PC-9 (cell line): Measurements from ENCODE around the gene MS4A6A. TPM values are rescaled to one million over a fixed set of nuclear protein-coding genes. Genes with fewer than 3 reads are reported as not detected.

ENCODE experiments used
- BruUV-seq: library from RNA; stranded (reverse); fragments of 400-500 nt; replicated peaks from 2 replicates; lab custom pipeline; 2021; lab: Mats Ljungman, UMichigan
- CTCF ChIA-PET: fragments of 300-600 bp; sonication (Branson Sonifier 250); formaldehyde crosslinking; loops from one replicate; lab custom pipeline; 2022; ENCODE audit warnings: antibody characterized with exemption; lab: Charles Lee
- POLR2A ChIA-PET: fragments of 300-600 bp; sonication (Branson Sonifier 250); formaldehyde crosslinking; loops from one replicate; lab custom pipeline; 2022; ENCODE audit warnings: antibody characterized with exemption; ENCODE audit not compliant: unreplicated experiment; lab: Charles Lee
- DNase-seq, 2 experiments: peaks; one replicate each; pipeline versions ENCODE4 v3.0.0 to v3.0.0-alpha.2; 2015 to 2022; ENCODE audit warnings: mixed read lengths in 1 of 2
- H2AFZ ChIP-seq: fragments of 200-600 bp; sonication (generic); 2 replicates; pipeline ENCODE4 v1.8.1; 2017; ENCODE audit warnings: antibody characterized with exemption
- H3F3A ChIP-seq: fragments of 200-600 bp; sonication (generic); 2 replicates; pipeline ENCODE4 v1.8.1; 2017; ENCODE audit warnings: antibody characterized with exemption, mild to moderate bottlenecking, low read depth; ENCODE audit not compliant: insufficient read depth
- H3K27ac ChIP-seq: fragments of 200-600 bp; sonication (generic); 2 replicates; pipeline ENCODE4 v1.6.1; 2016; ENCODE audit warnings: mixed run types
- H3K27me3 ChIP-seq: fragments of 200-600 bp; sonication (generic); 2 replicates; pipeline ENCODE4 v1.6.1; 2016; ENCODE audit warnings: low read depth, mixed run types; ENCODE audit not compliant: insufficient read depth
- H3K36me3 ChIP-seq: fragments of 200-600 bp; sonication (generic); 2 replicates; pipeline ENCODE4 v1.6.1; 2016; ENCODE audit warnings: low read depth, mixed run types
- H3K4me1 ChIP-seq: fragments of 200-600 bp; sonication (generic); replicated peaks from 2 replicates; pipeline ENCODE4 v1.6.1; 2016; ENCODE audit warnings: mixed run types; ENCODE audit not compliant: insufficient read depth
- H3K4me2 ChIP-seq: fragments of 200-600 bp; sonication (generic); 2 replicates; pipeline ENCODE4 v1.6.1; 2017; ENCODE audit warnings: mixed run types
- H3K4me3 ChIP-seq: fragments of 200-600 bp; sonication (generic); 2 replicates; pipeline ENCODE4 v1.6.1; 2016; ENCODE audit warnings: mixed run types
- H3K79me2 ChIP-seq: fragments of 200-600 bp; sonication (generic); 2 replicates; pipeline ENCODE4 v1.6.1; 2017; ENCODE audit warnings: low read depth, mixed run types
- H3K9me2 ChIP-seq: fragments of 200-600 bp; sonication (generic); 2 replicates; pipeline ENCODE4 v1.8.1; 2017; ENCODE audit warnings: mild to moderate bottlenecking; ENCODE audit not compliant: insufficient read depth
- H3K9me3 ChIP-seq: fragments of 200-600 bp; sonication (generic); 2 replicates; pipeline ENCODE4 v1.8.1; 2016; ENCODE audit warnings: low read depth; ENCODE audit not compliant: insufficient read depth
- H4K20me1 ChIP-seq: fragments of 200-600 bp; sonication (generic); 2 replicates; pipeline ENCODE4 v1.8.1; 2017; ENCODE audit not compliant: insufficient read depth
- EZH2 ChIP-seq: fragments of 200-600 bp; sonication (generic); IDR thresholded peaks from 2 replicates; pipeline ENCODE4 v1.8.0; 2017; ENCODE audit warnings: antibody characterized with exemption, low read depth
- intact Hi-C: fragments of 100-400 bp; cut with micrococcal nuclease; formaldehyde crosslinking; loops from one replicate; pipeline ENCODE4 v1.10.0; 2022; ENCODE audit not compliant: unreplicated experiment
- microRNA-seq: library from miRNA; unstranded; fragments of <30 nt; microRNA quantifications from one replicate; pipeline ENCODE4 v1.2.0, GENCODE V29; 2021; ENCODE audit warnings: borderline number of aligned reads, borderline replicate concordance
- total RNA-seq: library from RNA; stranded (reverse); gene quantifications from 2 replicates; pipeline ENCODE4 v1.2.3, GENCODE V29; 2021
- TF ChIP-seq, protein P1 (sequence below): fragments of 200-600 bp; sonication (generic); conservative IDR thresholded peaks from 2 replicates; pipeline ENCODE4 v1.6.1; 2017; ENCODE audit warnings: mixed run types, antibody characterized with exemption, mild to moderate bottlenecking, moderate library complexity

MS4A6A gene
- total RNA-seq, 1 experiment from 2014 or later = not detected

DNA sequence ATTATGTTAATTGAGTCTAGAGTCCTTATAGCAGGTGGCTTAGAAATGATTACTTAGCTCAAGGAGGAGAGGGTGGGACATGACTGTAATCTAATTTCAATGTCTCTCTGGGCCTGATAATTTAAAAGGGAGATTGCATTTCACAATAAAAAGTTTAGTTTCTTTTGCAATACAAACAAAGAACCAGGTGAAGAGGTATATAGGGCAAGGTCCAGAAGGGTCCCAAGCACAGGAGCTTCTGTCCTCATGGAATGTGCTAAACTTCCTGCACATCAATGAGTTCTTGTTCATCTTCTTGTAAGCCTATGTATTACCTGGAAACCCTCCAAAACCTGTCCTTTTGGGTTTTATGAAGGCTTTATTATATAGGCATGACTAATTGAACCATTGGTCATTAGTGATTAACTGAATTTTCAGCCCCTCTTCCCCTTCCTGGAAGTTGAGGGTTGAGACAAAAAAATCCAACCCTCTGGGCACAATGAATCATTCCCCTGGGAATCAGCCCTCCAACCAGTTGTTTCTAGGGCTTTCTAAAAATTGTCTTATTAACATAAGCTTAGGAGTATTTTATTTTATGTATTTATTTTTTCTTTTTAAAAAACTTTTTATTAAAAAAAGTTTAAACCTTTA lies 56.8 kb downstream of the MS4A6A start:
- Histone ChIP-seq H3K79me2 (no peaks in the 10 kb centered on the region), H3K27me3 (no peaks in the 10 kb centered on the region), H3K4me1 (no peaks in the 10 kb centered on the region; the same call in 1 of the 2 replicates), H3K27ac (no peak overlapping the region), H2AFZ (no peak overlapping the region), H3F3A (no peaks in the 10 kb centered on the region), H3K9me2 (no peaks in the 10 kb centered on the region), H3K36me3 (no peaks in the 10 kb centered on the region), H3K4me3 (no peak overlapping the region), H3K4me2 (no peak overlapping the region), H4K20me1 (no peaks in the 10 kb centered on the region), H3K9me3 (no peaks in the 10 kb centered on the region)
- DNase-seq = no peak
- BruUV-seq = no TSS peak
- intact Hi-C loops = no loop called here
- ChIA-PET POLR2A (no interaction called here), CTCF (no interaction called here)
- TF ChIP-seq EZH2 = no peak
- TF ChIP-seq, protein P1, sequence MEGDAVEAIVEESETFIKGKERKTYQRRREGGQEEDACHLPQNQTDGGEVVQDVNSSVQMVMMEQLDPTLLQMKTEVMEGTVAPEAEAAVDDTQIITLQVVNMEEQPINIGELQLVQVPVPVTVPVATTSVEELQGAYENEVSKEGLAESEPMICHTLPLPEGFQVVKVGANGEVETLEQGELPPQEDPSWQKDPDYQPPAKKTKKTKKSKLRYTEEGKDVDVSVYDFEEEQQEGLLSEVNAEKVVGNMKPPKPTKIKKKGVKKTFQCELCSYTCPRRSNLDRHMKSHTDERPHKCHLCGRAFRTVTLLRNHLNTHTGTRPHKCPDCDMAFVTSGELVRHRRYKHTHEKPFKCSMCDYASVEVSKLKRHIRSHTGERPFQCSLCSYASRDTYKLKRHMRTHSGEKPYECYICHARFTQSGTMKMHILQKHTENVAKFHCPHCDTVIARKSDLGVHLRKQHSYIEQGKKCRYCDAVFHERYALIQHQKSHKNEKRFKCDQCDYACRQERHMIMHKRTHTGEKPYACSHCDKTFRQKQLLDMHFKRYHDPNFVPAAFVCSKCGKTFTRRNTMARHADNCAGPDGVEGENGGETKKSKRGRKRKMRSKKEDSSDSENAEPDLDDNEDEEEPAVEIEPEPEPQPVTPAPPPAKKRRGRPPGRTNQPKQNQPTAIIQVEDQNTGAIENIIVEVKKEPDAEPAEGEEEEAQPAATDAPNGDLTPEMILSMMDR = no peak

DNA sequence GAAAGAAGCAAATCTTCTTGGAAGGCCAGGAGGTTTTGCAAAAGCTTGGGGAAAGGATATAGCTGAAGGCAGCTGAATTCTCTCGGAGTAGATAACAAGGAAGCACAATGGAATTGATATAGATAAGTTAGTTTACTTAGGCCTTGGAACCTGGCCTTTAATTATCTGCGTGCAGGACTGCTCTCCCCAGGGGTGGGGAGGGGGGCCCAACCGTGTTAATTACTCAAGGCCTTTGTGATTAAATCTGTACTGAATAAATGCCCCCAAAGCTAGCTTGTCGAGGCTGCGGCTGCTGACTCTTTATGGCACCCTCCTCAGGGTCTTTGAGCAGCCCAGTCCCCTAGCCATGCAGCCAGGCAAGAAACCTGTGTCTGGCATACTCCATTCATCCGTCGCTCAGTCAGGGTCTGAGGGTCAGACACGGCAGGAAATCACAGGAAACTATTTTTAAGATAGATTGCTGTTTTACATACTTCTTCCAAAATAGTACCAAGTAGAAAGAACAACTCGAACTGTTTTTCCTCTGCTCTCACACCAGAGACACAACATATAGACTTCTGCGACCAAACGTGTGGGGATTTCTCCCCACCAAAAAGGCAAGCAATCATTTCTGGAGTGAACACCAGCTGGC lies 58.0 kb downstream of the MS4A6A start:
- Histone ChIP-seq H3K27me3 (no peaks in the 10 kb centered on the region), H3K4me2 (no peak overlapping the region), H3K79me2 (no peaks in the 10 kb centered on the region), H4K20me1 (no peaks in the 10 kb centered on the region), H3K9me2 (no peaks in the 10 kb centered on the region), H3K4me1 (no peaks in the 10 kb centered on the region; the same call in 1 of the 2 replicates), H2AFZ (no peak overlapping the region), H3K4me3 (no peak overlapping the region), H3K36me3 (no peaks in the 10 kb centered on the region), H3F3A (no peaks in the 10 kb centered on the region), H3K27ac (no peak overlapping the region), H3K9me3 (no peaks in the 10 kb centered on the region)
- BruUV-seq = no TSS peak
- ChIA-PET POLR2A (no interaction called here), CTCF (no interaction called here)
- intact Hi-C loops = no loop called here
- TF ChIP-seq, protein P1 = no peak
- TF ChIP-seq EZH2 = no peak
- no peak for DNase-seq

Small RNA genes within 50 kb of the gene (microRNA-seq; reads per million reads assigned to microRNA genes)
- not detected for gene MIR6503

Other genes starting within 250 kb of the MS4A6A start
- not detected in 2 replicates for gene OOSP1, start 244.7 kb downstream of the MS4A6A start, total RNA-seq
- not detected in 2 replicates for gene OOSP4A, start 219.1 kb downstream of the MS4A6A start, total RNA-seq
- not detected in 2 replicates for gene OOSP4B, start 165.9 kb downstream of the MS4A6A start, total RNA-seq
- gene OOSP2, start 142.7 kb downstream of the MS4A6A start, total RNA-seq = not detected in 2 replicates
- gene MS4A3, start 126.4 kb downstream of the MS4A6A start, total RNA-seq = not detected in 2 replicates
- not detected in 2 replicates for gene MS4A2, start 94.4 kb downstream of the MS4A6A start, total RNA-seq
- not detected in 2 replicates for gene MS4A4E, start 60.1 kb upstream of the MS4A6A start, total RNA-seq
- not detected in 2 replicates for gene MS4A4A, start 97.6 kb upstream of the MS4A6A start, total RNA-seq
- gene MS4A6E, start 144.2 kb upstream of the MS4A6A start, total RNA-seq = not detected in 2 replicates
- not detected in 2 replicates for gene MS4A7, start 195.4 kb upstream of the MS4A6A start, total RNA-seq
- not detected in 2 replicates for gene MS4A14, start 213.4 kb upstream of the MS4A6A start, total RNA-seq
- gene MS4A5, start 246.5 kb upstream of the MS4A6A start, total RNA-seq = not detected in 2 replicates